Purkinje cell (primary cell): ENCODE measurements around the gene RAD51C. TPM values are rescaled to one million over a fixed set of nuclear protein-coding genes. Genes with fewer than 3 reads are reported as not detected.

Source experiments
- polyA plus RNA-seq: library from polyadenylated mRNA; unstranded; fragments of >200 nt; fragmentation: Nextera tagmentation; gene quantifications from 2 replicates; pipeline ENCODE4 v1.2.1, GENCODE V29; 2014

The RAD51C gene
- 86.6 and 103 TPM in 2 replicates for polyA plus RNA-seq

GRCh38 chr17:58692239-58693055 is at the start of gene RAD51C:
TSS of gene RAD51C (plus strand) at chr17:58692602. CDS start at chr17:58692644, 42 bp downstream.

DNA sequence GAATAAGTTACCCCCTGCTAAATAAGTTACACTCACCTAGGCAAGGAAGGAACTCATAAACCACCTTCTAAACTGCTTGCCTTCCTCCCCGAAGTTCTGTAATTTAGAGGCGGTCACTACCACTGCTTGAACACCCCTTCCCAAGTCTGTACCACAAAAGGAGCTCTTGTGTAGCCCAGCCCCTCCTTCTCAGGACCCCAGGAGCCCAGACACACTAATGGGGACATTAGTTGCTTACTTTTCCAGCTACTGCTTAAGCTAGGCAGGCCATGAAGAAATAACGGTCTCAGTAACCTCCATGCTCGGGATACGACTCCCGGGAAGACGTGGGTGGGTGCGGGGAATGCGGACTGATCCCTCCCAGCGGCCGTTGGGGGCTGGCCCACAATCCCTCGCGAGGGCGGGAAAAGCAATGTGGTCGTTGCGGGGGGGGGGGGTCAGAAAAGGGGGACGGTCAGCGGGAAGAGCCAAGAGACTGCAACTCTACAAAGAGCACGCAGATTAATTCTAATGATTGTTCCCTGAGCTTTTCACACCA is 632 bp upstream of the RAD51C start, which contains the start of gene TEX14:
TSS of gene TEX14 (minus strand) at position 345 of the 538 bp plus-strand sequence. CDS start 40,044 bp downstream, outside the sequence.

DNA sequence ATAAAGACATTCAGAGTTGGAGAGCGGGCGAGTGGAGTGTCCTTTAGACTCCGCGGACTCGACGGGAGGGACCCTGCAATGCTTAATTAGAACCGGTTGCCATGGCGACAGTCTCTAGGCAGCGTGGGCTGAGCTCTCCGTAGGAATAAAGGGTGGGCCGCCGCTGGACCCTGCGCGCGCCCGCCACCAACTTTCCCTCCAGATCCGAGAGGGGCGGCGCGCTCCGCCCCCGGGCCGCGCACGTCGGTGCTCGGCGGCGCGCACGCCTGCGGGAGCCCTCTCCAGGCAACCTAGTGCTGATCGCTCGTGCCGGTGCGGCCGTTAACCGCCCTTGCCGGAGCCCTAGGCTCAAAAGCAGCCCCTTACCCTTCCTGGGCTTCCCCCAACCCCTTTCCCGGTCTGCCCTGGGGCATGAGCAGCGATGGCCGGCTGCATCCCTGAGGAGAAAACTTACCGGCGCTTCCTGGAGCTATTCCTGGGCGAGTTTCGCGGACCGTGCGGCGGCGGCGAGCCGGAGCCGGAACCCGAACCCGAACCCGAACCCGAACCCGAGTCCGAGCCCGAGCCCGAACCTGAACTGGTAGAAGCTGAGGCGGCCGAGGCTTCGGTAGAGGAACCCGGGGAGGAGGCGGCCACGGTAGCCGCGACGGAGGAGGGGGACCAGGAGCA is 63.3 kb downstream of the RAD51C start, which contains the start of gene PPM1E:
TSS of gene PPM1E (plus strand) at position 278 of the 669 bp plus-strand sequence.

Other genes with a start within 250 kb of the RAD51C start
- not detected in 2 replicates for gene HSF5, start 204.2 kb upstream of the RAD51C start, polyA plus RNA-seq
- gene MTMR4, start 178.0 kb upstream of the RAD51C start, polyA plus RNA-seq, result 34.6 and 37.6 TPM in 2 replicates
- gene TEX14, start 557 bp upstream of the RAD51C start, polyA plus RNA-seq, result 0.59 and 2.9 TPM in 2 replicates
- 0.43 and 4.2 TPM in 2 replicates for gene PPM1E, start 63.3 kb downstream of the RAD51C start, polyA plus RNA-seq